Liver (tissue), 3 donors: ENCODE results near the gene TRIM69.

Experiments
- ATF3 ChIP-seq: IDR thresholded peaks from 2 replicates; pipeline ENCODE4 v1.6.1; 2016; ENCODE audit warnings: antibody characterized with exemption
- CTCF ChIP-seq: fragments of 150-350 bp; IDR thresholded peaks from 2 replicates; pipeline ENCODE4 v1.5.1; 2017; ENCODE audit warnings: improper control_type of control experiment, low read depth, low read length; ENCODE audit not compliant: missing input control
- FOXA2 ChIP-seq: IDR thresholded peaks from 2 replicates; pipeline ENCODE4 v1.6.1; 2016; ENCODE audit warnings: antibody characterized with exemption
- GABPA ChIP-seq, 2 donors: IDR thresholded peaks in 1 of 2; conservative IDR thresholded peaks in 1 of 2; 2 replicates each; pipeline ENCODE4 v1.6.1; 2016; ENCODE audit warnings: antibody characterized with exemption in 2 of 2, mild to moderate bottlenecking in 1 of 2, moderate library complexity in 1 of 2
- HNF4A ChIP-seq, 2 donors: conservative IDR thresholded peaks; 2 replicates each; pipeline ENCODE4 v1.6.1; 2016; ENCODE audit warnings: antibody characterized with exemption in 2 of 2, mild to moderate bottlenecking in 2 of 2
- MAX ChIP-seq: IDR thresholded peaks from 2 replicates; pipeline ENCODE4 v1.6.1; 2016; ENCODE audit warnings: antibody characterized with exemption
- NR2F2 ChIP-seq: IDR thresholded peaks from 2 replicates; pipeline ENCODE4 v1.6.1; 2016; ENCODE audit warnings: antibody characterized with exemption
- RAD21 ChIP-seq, 2 donors: IDR thresholded peaks; 2 replicates each; pipeline ENCODE4 v1.6.1; 2016; ENCODE audit warnings: antibody characterized with exemption in 2 of 2, mild to moderate bottlenecking in 2 of 2
- REST ChIP-seq: IDR thresholded peaks from 2 replicates; pipeline ENCODE4 v1.6.1; 2016; ENCODE audit warnings: antibody characterized with exemption, mild to moderate bottlenecking
- RXRA ChIP-seq, 2 donors: IDR thresholded peaks; 2 replicates each; pipeline ENCODE4 v1.6.1; 2017 to 2018; ENCODE audit warnings: antibody characterized with exemption in 2 of 2, mild to moderate bottlenecking in 1 of 2
- SP1 ChIP-seq: IDR thresholded peaks from 2 replicates; pipeline ENCODE4 v1.6.1; 2018; ENCODE audit warnings: antibody characterized with exemption, mild to moderate bottlenecking
- TAF1 ChIP-seq: conservative IDR thresholded peaks from 2 replicates; pipeline ENCODE4 v1.6.1; 2016; ENCODE audit warnings: antibody characterized with exemption, mild to moderate bottlenecking
- YY1 ChIP-seq: IDR thresholded peaks from 2 replicates; pipeline ENCODE4 v1.6.1; 2016; ENCODE audit warnings: antibody characterized with exemption, mild to moderate bottlenecking
- ZBTB33 ChIP-seq: IDR thresholded peaks from 2 replicates; pipeline ENCODE4 v1.6.1; 2016; ENCODE audit warnings: antibody characterized with exemption
- donor health status: healthy.
- donor health status: healthy.

GRCh38 chr15:44698641-44699040, 37.7 kb upstream of the TRIM69 start:
- TF ChIP-seq YY1 (no peak), CTCF (no peak), RXRA (IDR thresholded peaks at IDR 0.05) (no peak), RAD21 (IDR thresholded peaks at IDR 0.05) (no peak), REST (no peak), SP1 (no peak), TAF1 (no peak), MAX (no peak), NR2F2 (no peak), ZBTB33 (no peak), GABPA (IDR thresholded peaks at IDR 0.05 in 1 of 2, conservative IDR thresholded peaks at IDR 0.05 in 1 of 2) (no peak), HNF4A (conservative IDR thresholded peaks at IDR 0.05) (no peak), FOXA2 (no peak), ATF3 (no peak)
